GM23338 (cell line): Measurements from ENCODE around the gene GFER.

Source experiments
- CREB1 ChIP-seq: fragments of 250-450 bp; sonication (Bioruptor Pico); IDR thresholded peaks from 2 replicates; pipeline ENCODE4 v1.5.0; 2020; ENCODE audit warnings: low read depth, mild to moderate bottlenecking, moderate library complexity
- CTCF ChIP-seq, 2 experiments: fragments of 200-600 bp in 1 of 2; sonication (generic) in 1 of 2; conservative IDR thresholded peaks; 2 replicates each; pipeline versions ENCODE4 v1.5.1 to v1.6.1; 2016 to 2017; ENCODE audit warnings: antibody characterized with exemption in 2 of 2, low read depth in 2 of 2, mild to moderate bottlenecking in 2 of 2, moderate library complexity in 1 of 2
- EZH2 ChIP-seq: fragments of 200-600 bp; sonication (generic); IDR thresholded peaks from one replicate; pipeline ENCODE4 v1.8.0; 2017; ENCODE audit warnings: antibody characterized with exemption, mild to moderate bottlenecking, low read depth; ENCODE audit not compliant: unreplicated experiment
- EZH2phosphoT487 ChIP-seq: fragments of 200-600 bp; sonication (generic); IDR thresholded peaks from one replicate; pipeline ENCODE4 v1.8.1; 2018; ENCODE audit warnings: antibody characterized with exemption; ENCODE audit not compliant: unreplicated experiment
- JUNB ChIP-seq: IDR thresholded peaks from one replicate; pipeline ENCODE4 v1.6.1; 2016; ENCODE audit warnings: antibody characterized with exemption; ENCODE audit not compliant: unreplicated experiment
- POLR2AphosphoS5 ChIP-seq: IDR thresholded peaks from 2 replicates; pipeline ENCODE4 v1.6.1; 2016; ENCODE audit warnings: antibody characterized with exemption, low read depth
- REST ChIP-seq: IDR thresholded peaks from one replicate; pipeline ENCODE4 v1.6.1; 2018; ENCODE audit warnings: antibody characterized with exemption; ENCODE audit not compliant: unreplicated experiment
- ZNF462 ChIP-seq: fragments of 250-450 bp; sonication (Bioruptor Pico); IDR thresholded peaks from 2 replicates; pipeline ENCODE4 v1.5.0; 2020; ENCODE audit warnings: mild to moderate bottlenecking, moderate library complexity

- TF ChIP-seq CTCF (conservative IDR thresholded peaks at IDR 0.05; ENCODE audit: low read depth in 2 of 2) (no peak), CREB1 (CRISPR knock-in tag) (no peak), POLR2AphosphoS5 (no peak), REST (no peak), EZH2phosphoT487 (no peak), EZH2 (no peak), ZNF462 (CRISPR knock-in tag) (no peak), JUNB (no peak)
Measured at GRCh38 chr16:2008009-2008526, 24.1 kb downstream of the GFER start.
